Fibroblast of skin of back (primary cell): ENCODE measurements around the gene LIG1.

ENCODE experiments used
- DNase-seq: peaks from one replicate; pipeline ENCODE4 v3.0.0-alpha.2; 2013

LIG1 gene

GRCh38 chr19:48069435-48069834 lies 100.7 kb downstream of the LIG1 start:
- DNase-seq: no peak
